ENCODE results near the gene FMN1.

Gene FMN1

DNA sequence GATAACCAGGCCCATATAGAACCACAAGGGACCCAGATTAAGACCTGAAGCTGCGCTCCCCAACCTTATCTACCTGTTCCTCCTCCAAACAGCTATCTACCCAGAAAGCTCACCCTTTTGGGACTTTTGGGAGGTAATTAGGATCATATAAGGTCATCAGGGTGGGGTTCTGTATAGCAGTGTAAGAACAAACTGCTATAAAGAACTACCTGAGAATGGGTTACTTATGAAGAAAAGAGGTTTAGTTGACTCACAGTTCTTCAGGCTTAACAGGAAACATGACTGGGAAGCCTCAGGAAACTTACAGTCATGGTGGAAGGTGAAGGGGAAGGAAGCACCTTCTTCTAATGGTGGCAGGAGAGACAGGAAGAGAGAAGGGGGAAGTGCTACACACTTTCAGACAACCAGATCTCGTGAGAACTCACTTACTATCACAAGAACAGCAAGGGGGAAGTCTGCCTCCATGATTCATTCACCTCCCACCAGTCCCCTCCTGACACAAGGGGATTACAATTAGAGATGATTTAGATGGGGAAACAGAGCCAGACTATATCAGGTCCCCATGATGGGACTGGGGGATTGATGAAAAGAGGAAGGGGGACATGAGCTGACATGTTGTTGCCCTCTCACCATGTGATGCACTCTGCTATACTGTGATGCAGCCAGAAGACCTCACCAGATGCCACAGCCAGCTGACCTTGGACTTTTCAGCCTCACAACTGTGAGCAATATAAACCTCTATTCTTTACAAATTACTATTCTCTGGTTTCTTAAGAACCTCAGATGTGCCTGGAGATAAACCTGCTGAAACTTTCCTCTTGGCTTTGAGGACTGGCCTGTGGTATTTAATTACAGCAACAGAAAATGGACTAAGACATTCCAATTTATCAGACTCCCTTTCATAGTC is 15.3 kb upstream of the FMN1 start:
- H3K4me1 ChIP-seq = no peaks in the 10 kb centered on the region; the same call in 1 of the 2 replicates
- no peak overlapping the region for H3K4me3 ChIP-seq
- no peaks in the 10 kb centered on the region for H3K36me3 ChIP-seq (replicated peaks)
- peaks cover 11% of the 10 kb centered on the region for H3K27me3 ChIP-seq (ENCODE audit: low read depth)
- in situ Hi-C loops (cut with MboI; ENCODE audit: low sequenced_read_pairs) = no loop called here
- DNase-seq (ENCODE audit: low spot score in 2 of 2) = no peak
- H3K9me3 ChIP-seq = no peaks in the 10 kb centered on the region; the same call in 1 of the 2 replicates

GRCh38 chr15:33207646-33208045 is 13.1 kb upstream of the FMN1 start:
- H3K36me3 ChIP-seq (replicated peaks) = no peaks in the 10 kb centered on the region
- in situ Hi-C loops (cut with MboI; ENCODE audit: low sequenced_read_pairs) = no loop called here

DNA sequence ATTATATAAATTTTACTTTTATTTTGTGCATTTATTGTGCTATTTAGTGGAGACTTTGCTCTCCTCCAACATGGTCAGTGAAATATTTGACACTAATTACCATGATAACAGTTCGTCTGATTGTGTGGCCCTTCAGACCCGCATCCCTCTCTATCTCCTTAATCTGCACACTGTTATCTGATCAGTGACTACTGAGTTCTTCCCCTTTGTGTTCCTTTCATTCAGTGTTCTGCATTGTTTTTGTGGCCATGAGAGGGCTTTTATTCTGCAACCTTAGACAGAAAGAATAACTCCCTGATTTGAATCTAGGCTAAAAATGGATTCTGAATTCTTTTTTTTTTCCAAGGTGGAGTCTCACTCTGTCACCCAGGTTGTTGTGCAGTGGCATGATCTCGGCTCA is 11.9 kb upstream of the FMN1 start:
- Histone ChIP-seq H3K27me3 (ENCODE audit: low read depth) (no peaks in the 10 kb centered on the region), H3K4me1 (no peaks in the 10 kb centered on the region; the same call in 1 of the 2 replicates), H3K36me3 (replicated peaks) (no peaks in the 10 kb centered on the region), H3K9me3 (no peaks in the 10 kb centered on the region), H3K4me3 (no peak overlapping the region)
- DNase-seq (ENCODE audit: low spot score in 2 of 2) = peak in 1 of 2 experiments; percentile 67
- in situ Hi-C loops (cut with MboI; ENCODE audit: low sequenced_read_pairs) = no loop called here

More at GRCh38 chr15:33207646-33208045, 13.1 kb upstream of the FMN1 start:
- Histone ChIP-seq H3K9me3 (no peaks in the 10 kb centered on the region; the same call in 1 of the 2 replicates), H3K4me3 (no peak overlapping the region), H3K27me3 (ENCODE audit: low read depth) (no peaks in the 10 kb centered on the region), H3K4me1 (no peaks in the 10 kb centered on the region; the same call in 1 of the 2 replicates)
- no peak for DNase-seq (ENCODE audit: low spot score in 2 of 2)

DNA sequence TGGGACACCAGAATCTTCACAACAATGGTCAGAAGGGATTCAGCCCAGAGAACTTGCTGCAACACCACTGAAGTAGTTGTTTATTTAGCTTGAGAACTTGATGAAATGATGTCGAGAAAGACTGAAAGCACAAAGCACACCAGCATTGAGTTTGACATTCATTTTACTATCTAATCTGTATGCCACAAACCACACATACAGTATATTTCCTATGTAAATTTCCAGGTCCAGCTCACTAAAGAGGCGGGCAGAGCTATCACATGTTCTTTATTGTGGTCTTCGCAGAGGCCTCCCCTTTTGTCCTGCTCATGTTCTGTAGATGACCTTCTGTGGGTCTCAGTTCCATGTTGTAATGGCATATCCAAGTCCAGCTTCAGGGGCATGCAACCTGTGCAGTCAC is 10.4 kb upstream of the FMN1 start:
- no peaks in the 10 kb centered on the region for H3K36me3 ChIP-seq (replicated peaks)
- DNase-seq (ENCODE audit: low spot score in 2 of 2) = no peak
- no peak overlapping the region for H3K4me3 ChIP-seq
- in situ Hi-C loops (cut with MboI; ENCODE audit: low sequenced_read_pairs) = no loop called here
- H3K4me1 ChIP-seq = no peaks in the 10 kb centered on the region; the same call in 1 of the 2 replicates
- no peaks in the 10 kb centered on the region for H3K9me3 ChIP-seq
- peaks cover 6% of the 10 kb centered on the region for H3K27me3 ChIP-seq (ENCODE audit: low read depth)

- Histone ChIP-seq H3K4me1 (no peaks in the 10 kb centered on the region; the same call in 1 of the 2 replicates), H3K4me3 (no peak overlapping the region), H3K36me3 (replicated peaks) (no peaks in the 10 kb centered on the region), H3K9me3 (no peaks in the 10 kb centered on the region), H3K27me3 (ENCODE audit: low read depth) (peaks cover 6% of the 10 kb centered on the region)
- DNase-seq (ENCODE audit: low spot score in 2 of 2) = no peak
- in situ Hi-C loops (cut with MboI; ENCODE audit: low sequenced_read_pairs) = no loop called here
These were observed 9.6 kb upstream of the FMN1 start for GRCh38 chr15:33204087-33204486.

DNA sequence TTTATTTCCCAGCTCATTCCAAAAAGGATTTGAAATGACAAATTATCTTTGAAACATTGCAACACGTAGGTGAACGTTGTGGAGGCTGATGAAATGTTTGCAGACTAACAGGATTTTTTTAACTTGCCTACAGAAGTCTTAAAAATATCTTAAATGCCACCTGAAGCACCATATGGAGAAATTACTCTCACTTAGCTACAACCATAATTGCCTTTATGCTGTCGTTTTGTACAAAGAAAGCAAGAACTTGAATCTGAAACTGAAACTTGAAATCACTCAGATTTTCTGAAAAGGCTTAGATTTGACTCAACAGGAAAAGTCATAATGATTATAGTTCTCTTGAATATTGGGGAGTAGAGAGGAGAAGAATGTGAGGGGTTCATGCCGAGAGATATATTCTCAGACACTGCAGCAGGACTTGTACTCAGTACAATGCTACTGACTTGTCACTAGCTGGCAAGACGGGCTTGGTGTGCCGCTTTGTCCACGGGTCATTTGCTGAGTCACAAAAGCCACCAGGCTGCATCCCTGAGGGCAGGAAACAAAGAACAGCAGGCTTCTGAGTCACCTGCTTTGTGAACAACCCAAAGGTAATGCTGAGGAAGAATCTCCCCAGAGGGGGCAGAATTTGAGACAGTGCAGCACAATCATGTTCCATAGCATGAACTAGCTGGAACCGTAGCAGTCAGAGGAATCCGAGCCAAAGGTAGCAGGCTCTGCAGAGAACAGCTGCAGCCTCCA is 7.1 kb upstream of the FMN1 start:
- H3K4me1 ChIP-seq = no peaks in the 10 kb centered on the region; the same call in 1 of the 2 replicates
- peaks cover 6% of the 10 kb centered on the region for H3K27me3 ChIP-seq (ENCODE audit: low read depth)
- in situ Hi-C loops (cut with MboI; ENCODE audit: low sequenced_read_pairs) = no loop called here
- no peaks in the 10 kb centered on the region for H3K36me3 ChIP-seq (replicated peaks)
- H3K4me3 ChIP-seq = no peak overlapping the region
- DNase-seq (ENCODE audit: low spot score in 2 of 2) = peak in 1 of 2 experiments; percentile 42
- H3K9me3 ChIP-seq = no peaks in the 10 kb centered on the region

GRCh38 chr15:33200903-33201302 is 6.4 kb upstream of the FMN1 start:
- no peaks in the 10 kb centered on the region for H3K36me3 ChIP-seq (replicated peaks)
- in situ Hi-C loops (cut with MboI; ENCODE audit: low sequenced_read_pairs) = no loop called here
- H3K4me1 ChIP-seq = no peaks in the 10 kb centered on the region; the same call in 1 of the 2 replicates
- H3K4me3 ChIP-seq = no peak overlapping the region
- H3K9me3 ChIP-seq = no peaks in the 10 kb centered on the region
- peaks cover 6% of the 10 kb centered on the region for H3K27me3 ChIP-seq (ENCODE audit: low read depth)
- DNase-seq (ENCODE audit: low spot score in 2 of 2) = no peak

DNA sequence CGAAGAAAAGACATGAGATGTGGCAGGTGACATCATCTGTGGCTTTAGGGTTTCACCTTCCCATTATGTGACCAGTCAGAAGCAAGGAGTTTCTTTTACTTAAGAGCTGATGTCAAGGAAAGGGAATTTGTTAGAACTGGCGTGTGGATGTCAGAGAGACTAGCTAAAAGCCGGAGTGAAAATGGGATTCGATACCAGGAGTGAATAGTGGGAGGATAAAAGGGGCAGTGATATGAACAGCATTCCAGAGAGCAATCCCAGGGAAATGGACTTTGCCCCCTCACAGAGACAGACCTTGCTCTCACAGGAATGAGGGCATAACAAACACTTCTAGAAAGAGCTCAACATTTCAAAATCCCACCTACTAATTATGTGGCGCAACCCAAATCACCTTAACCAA is 5.9 kb upstream of the FMN1 start:
- Histone ChIP-seq H3K4me3 (no peak overlapping the region), H3K27me3 (ENCODE audit: low read depth) (peaks cover 6% of the 10 kb centered on the region), H3K9me3 (no peaks in the 10 kb centered on the region), H3K4me1 (no peaks in the 10 kb centered on the region; the same call in 1 of the 2 replicates), H3K36me3 (replicated peaks) (no peaks in the 10 kb centered on the region)
- DNase-seq (ENCODE audit: low spot score in 2 of 2) = no peak
- in situ Hi-C loops (cut with MboI; ENCODE audit: low sequenced_read_pairs) = no loop called here

DNA sequence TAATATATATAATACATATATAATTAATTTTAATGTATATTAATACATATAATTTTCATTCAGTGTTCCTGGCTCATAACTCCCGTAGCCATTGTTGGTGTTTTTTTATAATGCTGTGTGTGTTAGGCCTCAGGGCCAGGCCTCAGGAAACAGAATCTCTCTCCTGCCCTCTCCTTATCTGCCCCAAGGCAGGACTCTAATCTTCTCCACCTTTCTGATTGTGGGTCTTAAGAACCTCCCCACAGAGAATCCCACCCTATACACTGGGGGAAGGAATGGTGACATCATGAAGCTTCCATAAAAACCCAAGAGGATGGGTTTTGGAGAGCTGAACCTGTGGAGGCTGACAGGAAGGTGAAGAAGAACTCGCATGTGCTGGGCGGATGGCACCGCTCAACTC is 4.0 kb upstream of the FMN1 start:
- in situ Hi-C loops (cut with MboI; ENCODE audit: low sequenced_read_pairs) = no loop called here
- no peaks in the 10 kb centered on the region for H3K9me3 ChIP-seq
- no peaks in the 10 kb centered on the region for H3K36me3 ChIP-seq (replicated peaks)
- no peak overlapping the region for H3K4me3 ChIP-seq
- H3K27me3 ChIP-seq (ENCODE audit: low read depth) = peaks cover 6% of the 10 kb centered on the region
- DNase-seq (ENCODE audit: low spot score in 2 of 2) = no peak
- H3K4me1 ChIP-seq = peaks cover 3% of the 10 kb centered on the region

DNA sequence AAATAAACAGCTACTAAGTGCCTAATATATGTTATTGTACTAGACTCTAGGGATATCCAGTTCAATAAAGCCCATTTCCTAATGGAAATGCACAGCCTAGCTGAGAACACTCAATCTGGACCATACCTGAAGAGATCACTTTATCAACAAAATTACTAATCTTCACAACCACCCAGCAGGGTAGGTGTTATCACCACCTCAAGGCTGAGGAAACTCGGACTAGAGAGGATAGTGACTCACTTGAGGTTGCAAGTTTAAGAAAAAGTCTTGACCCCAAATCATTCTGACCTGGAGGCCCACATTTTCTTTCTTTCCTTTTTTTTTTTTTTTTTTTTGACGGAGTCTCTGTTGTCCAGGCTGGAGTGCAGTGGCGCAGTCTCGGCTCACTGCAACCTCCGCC is 3.1 kb upstream of the FMN1 start:
- Histone ChIP-seq H3K4me1 (peaks cover 3% of the 10 kb centered on the region), H3K4me3 (no peak overlapping the region)
- no peak for DNase-seq (ENCODE audit: low spot score in 2 of 2)

DNA sequence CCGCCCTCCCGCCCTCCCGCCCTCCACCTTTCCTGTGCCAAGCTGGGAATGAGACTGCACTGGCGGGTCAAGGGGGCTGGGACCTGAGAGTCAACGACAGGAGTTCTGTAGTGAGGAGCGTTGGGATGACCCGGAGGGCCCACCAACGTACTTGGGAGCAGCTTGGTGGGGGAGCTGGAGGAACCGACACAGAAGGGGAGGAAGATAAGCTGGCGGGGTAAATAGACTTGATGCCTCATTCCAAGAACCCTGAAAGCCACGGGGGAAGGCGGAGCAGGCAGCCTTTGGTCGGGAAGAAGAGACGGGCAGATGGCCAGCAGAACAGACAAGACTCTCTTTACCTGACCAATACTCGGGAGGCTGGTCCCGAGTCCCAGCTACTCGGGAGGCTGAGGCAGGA is 277 bp downstream of the FMN1 start:
- Histone ChIP-seq H3K27me3 (ENCODE audit: low read depth) (peaks cover 11% of the 10 kb centered on the region), H3K4me3 (peak overlapping the region; percentile 22), H3K36me3 (replicated peaks) (no peaks in the 10 kb centered on the region), H3K9me3 (no peaks in the 10 kb centered on the region), H3K4me1 (peaks cover 3% of the 10 kb centered on the region; the same call in 1 of the 2 replicates)
- in situ Hi-C loops (cut with MboI; ENCODE audit: low sequenced_read_pairs) = no loop called here
- no peak for DNase-seq (ENCODE audit: low spot score in 2 of 2)

More for the DNA sequence above, 3.1 kb upstream of the FMN1 start:
- Histone ChIP-seq H3K27me3 (ENCODE audit: low read depth) (peaks cover 8% of the 10 kb centered on the region), H3K36me3 (replicated peaks) (no peaks in the 10 kb centered on the region), H3K9me3 (no peaks in the 10 kb centered on the region)
- in situ Hi-C loops (cut with MboI; ENCODE audit: low sequenced_read_pairs) = no loop called here

DNA sequence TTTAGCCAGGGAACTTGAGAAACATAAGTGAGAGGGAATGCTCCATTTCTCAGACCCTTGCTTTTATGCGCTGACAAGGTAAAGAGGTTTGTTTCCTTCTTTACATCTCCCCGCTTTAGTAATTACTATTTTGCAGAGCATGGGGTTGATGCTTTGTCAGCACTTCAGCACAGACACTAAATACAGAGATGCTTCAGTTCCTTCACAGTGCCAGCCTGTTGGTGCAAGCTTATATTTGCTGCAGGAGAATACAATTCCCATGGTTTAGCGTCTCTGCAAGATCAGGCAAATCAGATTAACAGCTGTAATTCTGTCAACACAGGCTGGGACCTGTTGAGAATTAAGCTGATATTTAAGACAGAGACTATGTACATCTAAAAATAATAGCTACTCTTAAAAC is 2.9 kb downstream of the FMN1 start:
- in situ Hi-C loops (cut with MboI; ENCODE audit: low sequenced_read_pairs) = no loop called here
- no peak for DNase-seq (ENCODE audit: low spot score in 2 of 2)
- H3K9me3 ChIP-seq = no peaks in the 10 kb centered on the region

GRCh38 chr15:33190539-33190938 is 4.0 kb downstream of the FMN1 start:
- no peaks in the 10 kb centered on the region for H3K36me3 ChIP-seq (replicated peaks)
- no peaks in the 10 kb centered on the region for H3K9me3 ChIP-seq
- H3K27me3 ChIP-seq (ENCODE audit: low read depth) = peaks cover 11% of the 10 kb centered on the region
- H3K4me1 ChIP-seq = peaks cover 3% of the 10 kb centered on the region; the same call in 1 of the 2 replicates
- no peak for DNase-seq (ENCODE audit: low spot score in 2 of 2)
- in situ Hi-C loops (cut with MboI; ENCODE audit: low sequenced_read_pairs) = no loop called here
- no peak overlapping the region for H3K4me3 ChIP-seq

More for the DNA sequence above, 2.9 kb downstream of the FMN1 start:
- H3K36me3 ChIP-seq (replicated peaks) = no peaks in the 10 kb centered on the region
- peaks cover 3% of the 10 kb centered on the region; the same call in 1 of the 2 replicates for H3K4me1 ChIP-seq
- H3K27me3 ChIP-seq (ENCODE audit: low read depth) = peaks cover 11% of the 10 kb centered on the region
- H3K4me3 ChIP-seq = no peak overlapping the region

All from HAP-1 (cell line).